ENCODE data around the gene RNF7.

- no peak for TF ChIP-seq POLR2AphosphoS5 (IDR thresholded peaks at IDR 0.05; ENCODE audit: insufficient read depth, low read depth, low read length)
- no peak for TF ChIP-seq CTCF (IDR thresholded peaks at IDR 0.05; ENCODE audit: extremely low read depth in 1 of 2, insufficient read depth in 1 of 2, low read depth in 1 of 2, low read length in 2 of 2)
- no peak for TF ChIP-seq POLR2A (IDR thresholded peaks at IDR 0.05; ENCODE audit: low read depth, low read length)
- TF ChIP-seq MAX (IDR thresholded peaks at IDR 0.05; ENCODE audit: insufficient read depth, insufficient read length) = no peak
- TF ChIP-seq EZH2 (IDR thresholded peaks at IDR 0.05; ENCODE audit: borderline replicate concordance, low read depth, low read length, severe bottlenecking) = no peak
- no peak for TF ChIP-seq FOS (IDR thresholded peaks at IDR 0.05; ENCODE audit: borderline replicate concordance, insufficient read depth, low read length)
- no peak for TF ChIP-seq MYC (IDR thresholded peaks at IDR 0.05; ENCODE audit: low read depth, low read length)
- TF ChIP-seq JUN (IDR thresholded peaks at IDR 0.05; ENCODE audit: borderline replicate concordance, insufficient read depth, insufficient read length, low read depth) = no peak
Measured at GRCh38 chr3:141777957-141778813, 40.1 kb downstream of the RNF7 start.
